ENCODE data around the gene GALNTL6.
"Not testable (repeated sequence)": the region's sequence is repeated elsewhere in the genome, so short reads cannot be mapped to it uniquely, and the experiment has no call there.

Gene GALNTL6

GRCh38 chr4:172772781-172773180 is 959.6 kb downstream of the GALNTL6 start:
- FAIRE-seq: no peak

- FAIRE-seq: no peak
These were observed 963.1 kb downstream of the GALNTL6 start for GRCh38 chr4:172776203-172776861.

GRCh38 chr4:172777729-172778431 is 964.7 kb downstream of the GALNTL6 start:
- FAIRE-seq: no peak

GRCh38 chr4:172778583-172778982 is 965.4 kb downstream of the GALNTL6 start:
- no peak for FAIRE-seq

GRCh38 chr4:172780566-172781081 is 967.4 kb downstream of the GALNTL6 start:
- FAIRE-seq: no peak

GRCh38 chr4:172785613-172786012 is 972.4 kb downstream of the GALNTL6 start:
- no peak for FAIRE-seq

- FAIRE-seq: no peak
These were observed 973.0 kb downstream of the GALNTL6 start for GRCh38 chr4:172786039-172786792.

- no peak for FAIRE-seq
These were observed 973.9 kb downstream of the GALNTL6 start for GRCh38 chr4:172787111-172787510.

GRCh38 chr4:172791841-172792240 is 978.6 kb downstream of the GALNTL6 start:
- FAIRE-seq: no peak

- FAIRE-seq: no peak
These were observed 980.5 kb downstream of the GALNTL6 start for GRCh38 chr4:172793565-172794306.

GRCh38 chr4:172794307-172794703 is 981.1 kb downstream of the GALNTL6 start:
- no peak for FAIRE-seq

- not testable (repeated sequence) for FAIRE-seq
These were observed 984.1 kb downstream of the GALNTL6 start for GRCh38 chr4:172797281-172797680.

- FAIRE-seq: no peak
These were observed 988.8 kb downstream of the GALNTL6 start for GRCh38 chr4:172802032-172802431.

GRCh38 chr4:172806841-172807240 is 993.6 kb downstream of the GALNTL6 start:
- FAIRE-seq: no peak

GRCh38 chr4:172808196-172808595 is 995.0 kb downstream of the GALNTL6 start:
- FAIRE-seq: no peak

- FAIRE-seq: no peak
These were observed 996.1 kb downstream of the GALNTL6 start for GRCh38 chr4:172809319-172809718.

GRCh38 chr4:172813359-172813923 is 1000.2 kb downstream of the GALNTL6 start:
- no peak for FAIRE-seq

GRCh38 chr4:172815499-172816164 is 1002.4 kb downstream of the GALNTL6 start:
- FAIRE-seq: no peak

- FAIRE-seq: no peak
These were observed 1005.7 kb downstream of the GALNTL6 start for GRCh38 chr4:172818901-172819300.

- no peak for FAIRE-seq
These were observed 1006.1 kb downstream of the GALNTL6 start for GRCh38 chr4:172819353-172819752.

GRCh38 chr4:172822331-172822730 is 1009.1 kb downstream of the GALNTL6 start:
- no peak for FAIRE-seq

GRCh38 chr4:172826346-172826745 is 1013.1 kb downstream of the GALNTL6 start:
- FAIRE-seq: no peak
